GM21786 (cell line): ENCODE results near the gene ZNF665.
"Not testable (repeated sequence)": the region's sequence is repeated elsewhere in the genome, so short reads cannot be mapped to it uniquely, and the experiment has no call there.

Experiments
- ATAC-seq: cut with Tn5 transposase; IDR thresholded peaks from one replicate; pipeline ENCODE4 v1.9.1; 2021; ENCODE audit not compliant: unreplicated experiment

ZNF665 gene

DNA sequence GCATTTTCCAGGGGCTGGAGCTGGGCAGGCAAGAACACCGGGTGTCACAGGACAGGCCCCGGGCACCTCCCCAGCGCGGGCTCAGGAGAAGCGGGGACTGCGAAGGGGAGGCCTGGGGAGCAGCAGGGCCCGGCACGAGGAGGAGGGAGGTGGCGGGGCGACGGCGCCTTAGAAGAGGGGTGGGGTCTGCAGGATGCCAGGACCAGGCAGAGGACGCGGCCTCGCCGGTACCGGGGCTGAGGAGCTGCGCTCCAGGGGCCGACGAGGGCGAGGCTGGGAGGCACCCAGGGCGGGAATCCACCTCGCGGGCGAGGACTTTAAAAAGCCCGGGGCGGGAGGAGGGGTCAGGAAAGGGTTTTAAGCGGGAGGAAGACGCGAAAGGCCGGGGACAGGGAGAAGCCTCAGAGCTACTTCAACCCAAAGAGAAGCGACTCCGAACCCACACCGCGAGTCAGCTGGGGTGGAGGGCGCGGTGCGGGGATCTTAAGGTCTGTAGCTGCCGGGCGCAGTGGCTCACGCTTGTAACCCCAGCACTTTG lies 35.0 kb downstream of the ZNF665 start:
- no peak for ATAC-seq

DNA sequence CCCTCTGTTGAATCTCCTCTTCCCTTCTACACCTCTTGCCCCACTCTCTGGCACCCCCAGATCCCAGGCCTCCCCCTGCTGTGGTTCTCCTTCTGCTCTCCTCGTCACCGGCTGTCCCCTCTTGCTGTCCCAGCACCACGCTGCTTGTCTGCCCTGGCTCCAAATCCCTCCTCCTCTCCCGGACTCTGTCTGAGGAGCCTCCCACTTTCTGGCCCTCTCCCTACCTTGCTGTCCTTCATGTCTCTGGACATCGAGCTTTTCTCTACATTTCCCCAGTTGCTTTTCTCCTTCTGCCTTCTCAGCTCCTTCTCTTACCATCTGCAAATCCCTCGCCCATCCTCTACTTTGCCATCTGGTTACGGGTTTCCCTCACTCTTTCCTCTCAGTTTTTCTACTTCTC lies 35.5 kb downstream of the ZNF665 start:
- no peak for ATAC-seq

GRCh38 chr19:53156850-53157249 lies 36.3 kb downstream of the ZNF665 start:
- ATAC-seq: no peak

- no peak for ATAC-seq
Observed at GRCh38 chr19:53147645-53148044, 45.5 kb downstream of the ZNF665 start.

- ATAC-seq: no peak
Observed at GRCh38 chr19:53140351-53140750, 52.8 kb downstream of the ZNF665 start.

- ATAC-seq: no peak
Observed at GRCh38 chr19:53136432-53136831, 56.7 kb downstream of the ZNF665 start.

DNA sequence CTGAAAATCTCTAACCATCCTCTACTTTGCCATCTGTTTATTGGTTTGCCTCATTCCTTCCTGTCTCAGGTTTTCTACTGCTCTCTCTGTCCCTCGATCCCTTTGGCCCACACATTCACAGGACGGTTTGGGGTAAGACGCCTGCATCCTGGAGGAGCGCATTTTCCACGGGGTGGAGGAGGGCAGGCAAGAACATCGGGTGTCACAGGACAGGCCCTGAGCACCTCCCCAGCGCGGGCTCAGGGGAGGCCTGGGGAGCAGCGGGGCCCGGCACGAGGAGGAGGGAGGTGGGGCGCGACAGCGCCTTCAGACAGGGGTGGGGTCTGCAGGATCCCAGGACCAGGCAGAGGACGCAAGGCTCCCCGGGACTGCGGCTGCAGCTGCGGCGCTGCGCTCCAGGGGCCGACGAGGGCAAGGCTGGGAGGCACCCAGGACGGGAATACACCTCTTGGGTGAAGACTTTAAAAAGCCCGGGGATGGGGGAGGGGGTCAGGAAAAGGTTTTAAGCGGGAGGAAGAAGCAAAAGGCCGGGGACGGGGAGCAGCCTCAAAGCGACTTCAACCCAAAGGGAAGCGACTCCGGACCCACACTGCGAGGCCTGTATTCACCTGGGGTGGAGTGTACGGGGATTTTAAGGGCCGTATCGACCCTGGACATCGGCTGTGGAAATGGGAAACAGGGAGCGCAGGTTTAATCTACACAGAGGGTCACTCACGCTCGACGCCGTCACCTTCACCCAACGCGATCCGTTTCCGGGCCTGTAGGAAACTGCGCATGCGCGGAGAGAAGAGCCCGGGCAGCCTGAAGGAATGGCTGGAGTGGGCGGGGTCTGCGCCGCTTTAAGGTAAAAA lies 60.8 kb downstream of the ZNF665 start, which contains the start of gene ZNF415:
Gene ZNF415 (minus strand): TSS at position 770 of the 851 bp plus-strand sequence. CDS start 10,234 bp downstream, outside the sequence.
- ATAC-seq: no peak

- ATAC-seq: no peak
Observed at GRCh38 chr19:53131727-53132126, 61.4 kb downstream of the ZNF665 start.

GRCh38 chr19:53131085-53131590 lies 62.0 kb downstream of the ZNF665 start:
- ATAC-seq: no peak

DNA sequence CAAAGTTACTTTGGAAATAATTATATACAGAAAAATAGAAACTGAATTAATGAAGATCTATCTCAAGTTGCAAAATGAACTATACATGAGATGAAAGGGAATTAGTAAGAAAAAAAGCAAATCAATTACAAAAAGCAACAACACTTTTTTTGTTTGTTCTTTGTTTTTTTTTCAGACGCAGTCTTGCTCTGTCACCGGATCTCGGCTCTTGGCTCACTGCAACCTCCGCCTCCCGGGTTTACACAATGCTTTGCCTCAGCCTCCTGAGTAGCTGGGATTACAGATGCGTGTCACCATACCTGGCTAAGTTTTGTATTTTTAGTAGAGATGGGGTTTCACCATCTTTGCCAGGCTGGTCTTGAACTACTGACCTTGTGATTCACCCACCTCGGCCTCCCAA lies 62.7 kb downstream of the ZNF665 start:
- ATAC-seq: no peak

DNA sequence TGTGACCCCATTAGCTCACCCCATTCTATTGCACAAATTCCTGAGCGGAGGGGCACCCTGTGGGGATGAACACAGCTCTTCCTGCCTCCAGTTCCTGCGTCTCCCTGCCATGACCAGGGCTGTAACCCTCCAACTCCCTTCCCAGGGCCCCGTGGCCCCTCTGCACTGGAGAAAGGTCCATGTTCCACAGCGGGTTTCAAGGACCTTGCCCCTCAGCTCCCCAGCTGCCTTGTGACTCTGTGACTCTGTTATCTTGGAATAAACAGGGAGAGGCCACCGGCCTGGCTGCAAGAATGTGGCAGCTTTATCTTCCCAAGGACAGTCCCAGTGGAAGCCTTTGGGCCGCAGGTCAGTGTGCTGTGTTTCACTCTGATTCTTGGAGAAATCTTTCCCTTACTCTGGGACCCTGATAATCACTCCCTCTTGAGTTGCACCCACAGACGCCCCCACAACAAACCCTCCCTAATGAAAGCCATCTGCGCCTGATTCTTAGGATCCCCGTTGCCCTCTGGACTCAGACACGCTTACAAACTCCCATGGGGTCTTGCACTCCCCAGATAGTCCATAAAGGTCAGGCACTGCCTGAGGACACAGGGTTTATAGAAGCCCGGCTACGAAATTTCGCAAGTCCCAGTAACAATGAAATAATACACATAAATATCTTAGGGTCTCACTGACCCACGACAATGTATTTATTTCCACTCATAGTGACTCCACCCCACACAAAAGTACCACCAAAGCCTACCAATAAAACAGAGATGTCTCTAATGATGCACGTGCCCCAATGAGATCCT lies 66.2 kb downstream of the ZNF665 start:
- ATAC-seq: not testable (repeated sequence)

DNA sequence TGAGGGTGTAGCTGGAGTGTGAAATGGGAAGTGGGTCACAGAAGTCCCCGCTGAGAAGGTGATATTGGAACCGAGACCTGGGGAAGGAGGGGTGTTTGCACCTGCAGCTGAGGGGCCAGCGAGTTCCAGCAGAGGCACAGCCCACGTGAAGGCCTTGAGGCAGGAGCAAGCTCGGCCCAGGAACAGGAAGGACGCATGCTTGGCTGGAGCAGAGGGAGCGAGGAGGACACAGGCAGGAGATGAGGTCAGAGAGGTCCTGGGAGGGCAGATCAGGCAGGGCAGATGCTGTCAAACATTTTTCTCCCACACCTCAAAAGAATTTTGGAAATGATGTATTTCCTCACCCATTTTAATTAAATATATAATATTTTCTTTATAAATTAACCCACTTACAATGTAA lies 69.8 kb downstream of the ZNF665 start:
- ATAC-seq: no peak
